ENCODE results near the gene CFAP100. TPM values are rescaled to one million over a fixed set of nuclear protein-coding genes. Genes with fewer than 3 reads are reported as not detected.

The CFAP100 gene
- total RNA-seq, 1 donor from 2014 or later, result not detected

GRCh38 chr3:126351771-126352475, 42.8 kb upstream of the CFAP100 start:
- Histone ChIP-seq H3K27me3 (ENCODE audit: low read depth) (no peaks in the 10 kb centered on the region), H3K36me3 (peaks cover 19% of the 10 kb centered on the region), H3K4me3 (no peak overlapping the region), H3K9me3 (replicated peaks) (no peaks in the 10 kb centered on the region), H3K27ac (replicated peaks) (peak overlapping the region; percentile 97), H3K4me1 (peaks cover 100% of the 10 kb centered on the region)
- intact Hi-C loops (cut with micrococcal nuclease), result loop anchor here (10.0 kb wide), 1 partner anchor 87 kb away; no protein-coding TSS in a partner anchor
- peak; percentile 13 for TF ChIP-seq CTCF (IDR thresholded peaks at IDR 0.05; ENCODE audit: borderline replicate concordance)
- no peak for DNase-seq

- H3K27me3 ChIP-seq (ENCODE audit: low read depth), result no peaks in the 10 kb centered on the region
Measured at GRCh38 chr3:126352476-126353454, 41.9 kb upstream of the CFAP100 start.

GRCh38 chr3:126353694-126354321, 40.9 kb upstream of the CFAP100 start:
- no peak for DNase-seq
- intact Hi-C loops (cut with micrococcal nuclease), result loop anchor here (10.0 kb wide), 1 partner anchor 89 kb away; no protein-coding TSS in a partner anchor
- TF ChIP-seq CTCF (IDR thresholded peaks at IDR 0.05; ENCODE audit: borderline replicate concordance), result no peak

More at GRCh38 chr3:126352476-126353454, 41.9 kb upstream of the CFAP100 start:
- H3K4me3 ChIP-seq, result no peak overlapping the region
- intact Hi-C loops (cut with micrococcal nuclease), result loop anchor here (10.0 kb wide), 1 partner anchor 88 kb away; no protein-coding TSS in a partner anchor
- H3K9me3 ChIP-seq (replicated peaks), result no peaks in the 10 kb centered on the region
- H3K4me1 ChIP-seq, result peaks cover 95% of the 10 kb centered on the region
- DNase-seq, result no peak
- H3K36me3 ChIP-seq, result peaks cover 19% of the 10 kb centered on the region
- H3K27ac ChIP-seq (replicated peaks), result peak overlapping the region; percentile 97
- no peak for TF ChIP-seq CTCF (IDR thresholded peaks at IDR 0.05; ENCODE audit: borderline replicate concordance)

GRCh38 chr3:126354776-126355175, 39.9 kb upstream of the CFAP100 start:
- peaks cover 19% of the 10 kb centered on the region for H3K36me3 ChIP-seq
- no peak for DNase-seq
- H3K4me1 ChIP-seq, result peaks cover 84% of the 10 kb centered on the region
- intact Hi-C loops (cut with micrococcal nuclease), result loop anchor here (10.0 kb wide), 1 partner anchor 90 kb away; no protein-coding TSS in a partner anchor
- H3K4me3 ChIP-seq, result peak overlapping the region; percentile 87
- no peaks in the 10 kb centered on the region for H3K27me3 ChIP-seq (ENCODE audit: low read depth)
- H3K9me3 ChIP-seq (replicated peaks), result peaks cover 8% of the 10 kb centered on the region
- peak overlapping the region; percentile 97 for H3K27ac ChIP-seq (replicated peaks)
- no peak for TF ChIP-seq CTCF (IDR thresholded peaks at IDR 0.05; ENCODE audit: borderline replicate concordance)

More at GRCh38 chr3:126353694-126354321, 40.9 kb upstream of the CFAP100 start:
- Histone ChIP-seq H3K4me1 (peaks cover 94% of the 10 kb centered on the region), H3K4me3 (peak overlapping the region; percentile 87), H3K36me3 (peaks cover 19% of the 10 kb centered on the region), H3K27ac (replicated peaks) (peak overlapping the region; percentile 97), H3K27me3 (ENCODE audit: low read depth) (no peaks in the 10 kb centered on the region), H3K9me3 (replicated peaks) (no peaks in the 10 kb centered on the region)

GRCh38 chr3:126355251-126355650, 39.5 kb upstream of the CFAP100 start:
- H3K4me1 ChIP-seq, result peaks cover 80% of the 10 kb centered on the region
- H3K27me3 ChIP-seq (ENCODE audit: low read depth), result peaks cover under 1% of the 10 kb centered on the region
- H3K36me3 ChIP-seq, result peaks cover 19% of the 10 kb centered on the region
- DNase-seq, result no peak
- intact Hi-C loops (cut with micrococcal nuclease), result loop anchor here (10.0 kb wide), 1 partner anchor 90 kb away; no protein-coding TSS in a partner anchor
- peaks cover 8% of the 10 kb centered on the region for H3K9me3 ChIP-seq (replicated peaks)
- H3K4me3 ChIP-seq, result peak overlapping the region; percentile 87
- no peak for TF ChIP-seq CTCF (IDR thresholded peaks at IDR 0.05; ENCODE audit: borderline replicate concordance)
- peak overlapping the region; percentile 97 for H3K27ac ChIP-seq (replicated peaks)

All from left ventricle myocardium inferior (tissue), 1 donor.